Ureter (tissue), 1 donor: ENCODE data around the gene ATAD3C. TPM values are rescaled to one million over a fixed set of nuclear protein-coding genes. Genes with fewer than 3 reads are reported as not detected.
A peak's percentile ranks its signal among the peaks of the same experiment; 100 is the strongest.

Experiments
- DNase-seq: peaks from one replicate; pipeline ENCODE4 v3.0.0-alpha.2; 2020; ENCODE audit warnings: low spot score
- total RNA-seq: library from RNA; stranded (reverse); gene quantifications from one replicate; pipeline ENCODE4 v1.2.4, GENCODE V29; 2023
- donor health status: DM: yes; HTN: yes; CAD: no.

The ATAD3C gene
- total RNA-seq, 1 donor from 2014 or later = 8.0 TPM

- DNase-seq = no peak
These were observed 18.3 kb upstream of the ATAD3C start for GRCh38 chr1:1430992-1431844.

GRCh38 chr1:1431845-1432273 is 17.6 kb upstream of the ATAD3C start:
- no peak for DNase-seq

DNA sequence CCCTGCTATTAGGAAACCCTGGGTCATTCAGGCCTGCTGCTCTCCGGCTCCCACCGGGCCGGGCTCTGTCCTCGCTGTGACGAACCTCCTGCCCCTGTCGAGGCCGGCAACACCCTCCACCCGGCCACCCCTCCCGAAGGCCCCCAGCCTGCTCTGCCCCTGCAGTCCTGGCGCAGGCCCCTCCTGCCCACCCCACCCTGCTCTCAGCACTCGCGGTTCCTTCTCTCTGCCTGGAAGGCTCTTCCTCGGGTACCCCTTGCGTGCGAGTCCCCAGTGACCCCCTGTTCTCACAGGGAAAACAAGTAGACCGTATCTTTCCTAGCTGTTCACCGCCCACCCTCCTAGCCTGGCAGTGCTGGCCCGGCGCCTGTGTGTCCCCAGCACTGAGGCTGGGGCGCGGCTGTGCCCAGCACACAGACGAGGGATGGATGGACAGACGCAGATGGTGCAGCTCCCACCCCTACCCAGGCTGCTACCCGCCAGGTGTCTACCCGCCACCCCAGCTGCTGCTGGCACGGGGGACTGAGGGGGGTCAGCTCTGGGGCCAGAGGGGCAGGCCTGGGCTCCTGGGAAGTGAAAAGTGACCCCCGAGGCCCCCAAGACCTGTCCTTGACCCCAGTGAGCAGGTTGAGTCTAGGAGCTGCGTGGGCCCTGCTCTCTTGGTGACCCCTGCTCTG is 17.1 kb upstream of the ATAD3C start:
- no peak for DNase-seq

GRCh38 chr1:1432951-1433803 is 16.3 kb upstream of the ATAD3C start:
- DNase-seq = peak; percentile 91

- no peak for DNase-seq
These were observed 15.7 kb upstream of the ATAD3C start for GRCh38 chr1:1433804-1434130.

GRCh38 chr1:1434131-1434823 is 15.2 kb upstream of the ATAD3C start:
- DNase-seq = peak; percentile 88

- no peak for DNase-seq
These were observed 14.7 kb upstream of the ATAD3C start for GRCh38 chr1:1434824-1435105.

- DNase-seq = peak; percentile 81
These were observed 14.2 kb upstream of the ATAD3C start, which contains the start of gene VWA1 for GRCh38 chr1:1435106-1435903. Gene VWA1, plus strand, starts transcription at chr1:1435690. Its CDS starts 59 bp downstream, at chr1:1435749.

- DNase-seq = no peak
These were observed 13.4 kb upstream of the ATAD3C start for GRCh38 chr1:1435911-1436629.

DNA sequence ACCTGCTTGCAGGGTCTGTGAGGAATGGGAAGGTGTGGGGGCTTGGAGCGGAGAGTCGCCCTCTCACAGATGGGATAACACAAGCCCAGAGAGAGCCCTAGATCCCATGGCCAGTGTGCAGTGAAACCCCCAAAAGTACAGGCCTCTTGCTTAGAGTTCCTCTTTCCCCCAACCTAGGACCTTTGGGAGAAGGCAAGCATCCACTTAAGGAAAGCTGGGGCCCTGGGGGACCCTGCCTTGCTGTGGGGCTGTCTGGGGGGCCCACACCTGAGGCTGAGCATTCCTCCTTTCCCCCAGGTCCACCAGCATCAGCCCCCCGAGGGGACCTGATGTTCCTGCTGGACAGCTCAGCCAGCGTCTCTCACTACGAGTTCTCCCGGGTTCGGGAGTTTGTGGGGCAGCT is 12.9 kb upstream of the ATAD3C start:
- no peak for DNase-seq

- DNase-seq = no peak
These were observed 12.2 kb upstream of the ATAD3C start for GRCh38 chr1:1437033-1437903.

DNA sequence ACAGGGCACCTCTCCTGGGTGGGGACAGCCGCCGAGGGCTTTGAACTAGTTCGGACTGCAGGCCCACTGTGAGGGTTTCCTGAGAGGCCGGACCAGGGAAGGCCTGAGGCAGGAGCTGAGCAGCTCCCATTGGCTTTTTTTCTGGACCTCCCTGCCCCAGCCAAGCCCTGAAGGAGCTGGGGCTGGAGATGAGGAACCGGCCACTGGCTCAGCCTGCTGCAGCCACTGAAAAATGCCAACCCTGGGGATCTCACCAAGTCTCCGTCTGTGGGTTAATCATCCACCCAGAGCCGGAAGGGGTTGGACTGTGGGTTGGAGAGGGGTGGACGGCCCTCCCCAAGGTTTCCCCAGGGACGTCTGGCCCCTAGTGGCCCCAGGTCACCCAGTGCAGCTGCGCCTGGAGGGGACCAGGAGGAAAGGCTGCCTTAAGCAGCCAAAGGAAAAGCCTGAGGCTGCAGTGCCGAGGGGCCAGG is 11.5 kb upstream of the ATAD3C start:
- no peak for DNase-seq

DNA sequence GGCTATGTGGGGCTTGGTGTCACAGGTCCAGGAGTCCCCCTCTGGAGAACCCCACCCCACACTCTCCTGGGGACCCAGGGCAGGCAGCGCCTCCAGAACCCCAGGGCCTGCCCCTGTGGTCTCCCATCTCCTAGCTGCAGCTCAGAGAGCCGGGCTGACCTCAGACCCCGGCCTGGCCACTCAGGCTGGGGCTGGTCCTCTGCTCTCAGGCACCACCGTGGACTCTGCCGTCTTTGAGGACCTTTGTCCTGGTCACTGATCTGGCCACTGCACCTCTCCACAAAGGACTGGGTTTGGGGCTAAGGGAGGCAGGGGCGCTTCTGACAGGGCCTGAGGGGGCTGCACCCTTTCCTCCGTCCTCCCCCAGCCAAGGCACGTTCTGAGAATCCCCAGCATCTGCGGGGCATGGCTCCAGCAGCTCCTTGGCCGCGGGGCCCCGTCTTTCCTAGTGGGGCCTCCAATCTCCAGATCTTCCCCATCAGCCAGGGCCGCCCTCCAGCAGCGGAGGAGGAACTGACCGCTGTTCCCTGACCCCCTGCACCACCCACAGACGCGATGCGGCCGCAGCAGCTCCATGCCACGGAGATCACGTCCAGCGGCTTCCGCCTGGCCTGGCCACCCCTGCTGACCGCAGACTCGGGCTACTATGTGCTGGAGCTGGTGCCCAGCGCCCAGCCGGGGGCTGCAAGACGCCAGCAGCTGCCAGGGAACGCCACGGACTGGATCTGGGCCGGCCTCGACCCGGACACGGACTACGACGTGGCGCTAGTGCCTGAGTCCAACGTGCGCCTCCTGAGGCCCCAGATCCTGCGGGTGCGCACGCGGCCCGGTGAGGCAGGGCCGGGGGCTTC is 10.7 kb upstream of the ATAD3C start:
- DNase-seq = no peak

DNA sequence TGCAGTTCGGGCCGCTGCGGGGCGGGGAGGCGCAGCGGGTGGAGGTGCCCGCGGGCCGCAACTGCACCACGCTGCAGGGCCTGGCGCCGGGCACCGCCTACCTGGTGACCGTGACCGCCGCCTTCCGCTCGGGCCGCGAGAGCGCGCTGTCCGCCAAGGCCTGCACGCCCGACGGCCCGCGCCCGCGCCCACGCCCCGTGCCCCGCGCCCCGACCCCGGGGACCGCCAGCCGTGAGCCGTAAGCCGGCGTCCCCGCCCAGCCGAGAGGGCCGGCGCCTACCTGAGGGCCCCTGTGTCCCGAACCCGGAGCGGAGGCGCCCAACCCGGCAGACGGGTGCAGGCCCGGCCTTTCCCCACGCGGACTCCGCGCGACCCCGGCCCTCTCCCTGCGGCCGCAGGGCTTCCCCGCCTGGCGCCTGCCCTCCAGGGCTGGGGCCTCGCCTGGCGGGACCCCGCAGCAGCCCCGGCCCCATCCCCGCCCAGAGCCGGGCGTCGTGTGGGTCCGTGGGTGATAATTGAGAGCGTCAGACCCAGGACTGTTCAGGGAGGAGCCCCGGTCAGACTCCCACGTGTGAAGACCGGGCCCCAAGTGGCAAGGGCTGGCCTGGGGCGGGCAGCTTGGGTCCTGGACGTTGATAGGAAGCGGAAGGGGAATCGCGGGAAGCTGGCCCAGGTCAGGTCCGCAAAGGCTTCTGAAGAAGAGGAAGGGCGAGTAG is 9.8 kb upstream of the ATAD3C start:
- no peak for DNase-seq

DNA sequence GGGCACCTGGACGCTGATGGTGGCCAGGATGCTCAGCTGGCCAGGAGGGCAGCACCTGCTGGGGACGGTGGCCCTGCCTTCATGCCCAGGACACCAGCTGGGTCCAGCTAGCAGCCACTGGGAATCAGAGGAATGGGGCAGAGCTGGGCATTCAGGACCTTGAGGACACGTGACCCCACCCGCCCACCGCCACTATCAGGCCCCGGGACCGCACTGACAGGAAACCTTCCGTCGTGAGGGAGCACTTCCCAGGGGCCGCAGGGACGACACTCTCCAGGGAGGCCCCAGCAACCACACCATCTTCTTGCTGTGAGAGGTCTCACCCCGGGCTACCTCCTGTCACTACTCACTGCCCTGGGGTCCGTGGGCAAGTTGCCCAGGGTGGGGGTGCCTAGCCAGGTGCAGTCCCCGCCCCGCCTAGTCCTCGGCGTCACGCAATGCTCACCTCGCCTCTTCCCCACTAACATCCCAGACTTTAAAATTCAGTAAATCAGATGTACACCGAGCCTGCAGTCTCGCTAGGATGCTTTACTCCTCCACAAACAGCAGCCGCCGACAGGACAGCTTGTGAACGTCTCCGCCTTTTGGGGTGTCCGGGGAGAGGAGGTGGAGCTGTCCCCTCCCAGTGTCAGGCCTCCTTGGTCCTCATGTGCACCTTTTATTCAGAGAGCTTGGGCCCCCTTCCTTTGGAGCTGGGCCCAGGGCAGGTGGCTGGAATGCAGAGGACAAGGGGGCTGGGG is 9.1 kb upstream of the ATAD3C start:
- no peak for DNase-seq

- no peak for DNase-seq
These were observed 8.2 kb upstream of the ATAD3C start for GRCh38 chr1:1441002-1441888.
